ENCODE data around the gene KXD1. TPM values are rescaled to one million over a fixed set of nuclear protein-coding genes. Genes with fewer than 3 reads are reported as not detected.
"Not testable (repeated sequence)": the region's sequence is repeated elsewhere in the genome, so short reads cannot be mapped to it uniquely, and the experiment has no call there.

KXD1 gene
- total and polyA plus RNA-seq, 2 donors, result 42.6 to 81.9 TPM

DNA sequence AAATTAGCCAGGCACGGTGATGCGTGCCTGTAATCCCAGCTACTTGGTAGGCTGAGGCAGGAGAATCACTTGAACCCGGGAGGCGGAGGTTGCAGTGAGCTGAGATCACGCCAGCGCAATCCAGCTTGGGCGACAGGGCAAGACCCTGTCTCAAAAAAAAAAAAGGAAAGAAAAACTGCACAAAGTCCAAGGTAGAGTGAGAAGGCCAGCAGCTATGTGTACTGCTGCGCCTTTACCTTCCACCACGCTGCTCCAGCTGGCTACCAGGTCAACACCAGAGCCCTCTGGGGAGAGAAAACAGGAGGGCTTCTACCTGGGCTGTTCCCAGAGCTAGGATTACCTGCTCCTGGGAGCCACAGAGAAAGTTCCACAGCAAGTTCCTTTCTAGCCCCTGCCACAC is 39.0 kb upstream of the KXD1 start:
- Histone ChIP-seq H3K27ac (ENCODE audit: low read depth in 1 of 2, low read length in 1 of 2) (no peak overlapping the region), H3K4me3 (ENCODE audit: low read length in 2 of 2) (no peak overlapping the region), H3K4me1 (ENCODE audit: control insufficient read depth in 2 of 2, insufficient read depth in 2 of 2, low read length in 2 of 2) (peaks cover 3 to 30% of the 10 kb centered on the region in 2 donors), H3K27me3 (ENCODE audit: control insufficient read depth in 2 of 2, insufficient read depth in 1 of 2, low read length in 1 of 2) (no peaks in the 10 kb centered on the region), H3K36me3 (ENCODE audit: control insufficient read depth in 2 of 2, insufficient read depth in 2 of 2, low read length in 1 of 2) (peaks cover 0 to 8% of the 10 kb centered on the region in 2 donors), H3K9me3 (ENCODE audit: control insufficient read depth in 2 of 2, insufficient read depth in 1 of 2, low read length in 1 of 2) (no peaks in the 10 kb centered on the region)
- DNase-seq (ENCODE audit: low read depth in 6 of 9, low spot score in 9 of 9), result no peak
- WGBS, result 98% methylated on average over 9 of the region's 9 CpGs

GRCh38 chr19:18519962-18520847 is 37.5 kb upstream of the KXD1 start:
- H3K36me3 ChIP-seq (ENCODE audit: control insufficient read depth in 2 of 2, insufficient read depth in 2 of 2, low read length in 1 of 2), result peaks cover 0 to 3% of the 10 kb centered on the region in 2 donors
- peaks cover 3 to 25% of the 10 kb centered on the region in 2 donors for H3K4me1 ChIP-seq (ENCODE audit: control insufficient read depth in 2 of 2, insufficient read depth in 2 of 2, low read length in 2 of 2)
- peak in 4 of 9 donors; percentile 54 to 81 (median 58) for DNase-seq (ENCODE audit: low read depth in 6 of 9, low spot score in 9 of 9)
- WGBS, result 19% methylated on average over 22 of the region's 22 CpGs
- no peaks in the 10 kb centered on the region for H3K9me3 ChIP-seq (ENCODE audit: control insufficient read depth in 2 of 2, insufficient read depth in 1 of 2, low read length in 1 of 2)
- H3K27me3 ChIP-seq (ENCODE audit: control insufficient read depth in 2 of 2, insufficient read depth in 1 of 2, low read length in 1 of 2), result no peaks in the 10 kb centered on the region
- H3K27ac ChIP-seq (ENCODE audit: low read depth in 1 of 2, low read length in 1 of 2), result peak overlapping the region; percentile 87 to 92
- peak overlapping the region; percentile 74 to 87 for H3K4me3 ChIP-seq (ENCODE audit: low read length in 2 of 2)

DNA sequence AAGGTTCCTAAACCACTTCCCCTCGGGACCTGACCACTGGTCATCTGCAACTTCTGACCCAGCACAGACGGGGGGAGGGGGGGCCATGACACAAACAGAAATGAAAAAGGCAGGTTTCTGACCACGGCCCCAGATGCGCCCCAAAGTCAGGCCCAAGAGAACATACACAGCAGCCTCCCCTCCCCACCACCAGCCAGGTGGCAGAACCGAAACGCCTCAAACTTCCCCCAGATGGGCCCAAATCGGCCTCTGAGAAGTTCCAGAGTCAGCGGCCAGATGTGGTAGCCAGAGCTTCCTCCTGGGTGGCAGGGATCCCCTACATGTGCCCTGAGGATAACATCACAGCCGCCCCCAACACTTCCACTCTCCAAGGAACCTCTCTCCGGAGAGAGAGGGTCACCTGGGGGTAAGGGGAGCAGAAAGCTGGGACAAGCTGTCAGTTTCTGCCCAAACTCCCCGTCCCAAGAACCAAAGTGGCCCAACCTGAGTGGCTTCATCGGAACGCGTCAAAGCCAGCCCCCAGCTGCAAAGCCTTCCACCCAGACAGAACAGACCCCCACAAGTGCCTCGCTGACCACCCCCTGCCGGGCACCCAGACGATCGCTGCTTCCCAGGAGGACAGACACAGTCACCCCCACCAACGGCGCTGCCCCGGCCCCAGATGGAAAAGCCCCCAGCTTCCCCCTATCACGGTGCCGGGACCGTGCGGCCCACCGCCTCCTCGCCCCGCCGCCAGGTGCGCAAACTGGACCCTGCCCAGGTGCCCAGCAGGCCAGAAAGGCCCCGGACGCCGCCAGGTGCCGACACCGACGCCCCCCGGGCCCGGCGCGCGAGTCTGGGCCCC is 36.6 kb upstream of the KXD1 start:
- WGBS, result under 1% methylated on average over 41 of the region's 41 CpGs
- Histone ChIP-seq H3K9me3 (ENCODE audit: control insufficient read depth in 2 of 2, insufficient read depth in 1 of 2, low read length in 1 of 2) (no peaks in the 10 kb centered on the region), H3K4me1 (ENCODE audit: control insufficient read depth in 2 of 2, insufficient read depth in 2 of 2, low read length in 2 of 2) (peaks cover 3 to 23% of the 10 kb centered on the region in 2 donors), H3K36me3 (ENCODE audit: control insufficient read depth in 2 of 2, insufficient read depth in 2 of 2, low read length in 1 of 2) (no peaks in the 10 kb centered on the region), H3K27me3 (ENCODE audit: control insufficient read depth in 2 of 2, insufficient read depth in 1 of 2, low read length in 1 of 2) (no peaks in the 10 kb centered on the region), H3K4me3 (ENCODE audit: low read length in 2 of 2) (peak overlapping the region; percentile 74 to 87), H3K27ac (ENCODE audit: low read depth in 1 of 2, low read length in 1 of 2) (peak overlapping the region; percentile 87 to 92)
- peak in 2 of 9 donors; percentile 26 to 52 for DNase-seq (ENCODE audit: low read depth in 6 of 9, low spot score in 9 of 9)

DNA sequence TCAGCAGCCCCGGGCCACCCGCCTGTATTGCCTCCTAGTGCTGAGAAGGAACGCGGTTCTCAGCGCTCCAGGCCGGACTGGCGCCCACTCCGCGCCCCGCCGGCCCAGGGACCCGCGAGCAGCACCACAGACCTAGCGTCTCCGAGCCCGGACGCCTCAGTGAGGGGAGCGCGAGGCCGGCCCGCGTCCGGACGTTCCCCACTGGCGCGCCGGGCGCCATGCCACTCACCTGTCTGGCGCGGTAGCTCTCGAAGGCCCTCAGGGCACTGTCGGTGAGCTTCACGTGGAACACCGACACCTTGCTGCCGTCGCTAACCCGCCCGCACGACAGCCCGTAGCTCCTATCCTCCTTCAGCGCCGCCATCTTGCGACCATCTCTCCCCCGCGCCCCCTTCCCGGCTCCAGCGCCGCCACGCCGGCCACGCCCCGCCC is 36.0 kb upstream of the KXD1 start, which contains the start of gene ELL:
Gene ELL, minus strand, starts transcription at position 379 of the 432 bp plus-strand sequence. Its CDS starts 15 bp downstream, at position 364.
- peaks cover 3 to 19% of the 10 kb centered on the region in 2 donors for H3K4me1 ChIP-seq (ENCODE audit: control insufficient read depth in 2 of 2, insufficient read depth in 2 of 2, low read length in 2 of 2)
- WGBS, result under 1% methylated on average over 52 of the region's 52 CpGs
- H3K27ac ChIP-seq (ENCODE audit: low read depth in 1 of 2, low read length in 1 of 2), result peak within 1 kb of the TSS; percentile 87 to 92

DNA sequence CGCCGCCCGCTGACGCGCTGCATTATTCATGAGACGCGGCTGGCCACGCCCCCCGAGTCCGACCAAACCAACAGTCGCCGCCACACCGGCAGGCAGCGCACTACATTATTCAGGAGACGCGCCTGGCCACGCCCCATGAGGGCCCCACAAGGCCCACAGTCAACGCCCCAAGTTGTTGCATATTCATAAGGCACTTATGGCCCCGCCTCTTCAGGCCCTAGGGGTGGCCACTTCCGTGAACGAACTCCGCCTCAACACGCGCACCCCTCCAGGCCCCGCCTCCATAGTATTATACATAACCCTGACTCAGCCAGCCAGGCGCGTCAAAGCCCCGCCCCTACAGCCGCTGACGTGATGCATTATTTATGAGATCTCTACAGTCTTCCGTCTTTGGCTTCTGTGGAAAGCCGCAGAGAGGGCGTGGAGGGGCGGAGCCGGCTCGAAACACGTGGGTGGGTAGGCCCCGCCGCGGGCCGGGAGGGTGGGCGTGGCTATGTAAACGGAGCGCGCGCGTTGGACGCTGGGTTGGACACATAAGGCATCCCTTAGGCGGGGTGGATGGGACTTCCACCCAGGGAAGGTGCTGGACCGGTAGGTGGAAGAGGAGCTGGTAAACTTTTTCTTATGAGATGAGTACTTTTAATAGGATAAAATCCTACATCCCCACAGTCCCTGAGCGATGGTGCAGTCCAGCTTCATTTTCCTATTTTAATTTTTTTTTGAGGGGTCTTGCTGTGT is 35.4 kb upstream of the KXD1 start:
- peak overlapping the region; percentile 17 to 74 for H3K4me3 ChIP-seq (ENCODE audit: low read length in 2 of 2)
- DNase-seq (ENCODE audit: low read depth in 6 of 9, low spot score in 9 of 9), result peak; percentile 99 to 100 (median 100)
- peaks cover 3 to 19% of the 10 kb centered on the region in 2 donors for H3K4me1 ChIP-seq (ENCODE audit: control insufficient read depth in 2 of 2, insufficient read depth in 2 of 2, low read length in 2 of 2)
- no peaks in the 10 kb centered on the region for H3K9me3 ChIP-seq (ENCODE audit: control insufficient read depth in 2 of 2, insufficient read depth in 1 of 2, low read length in 1 of 2)
- 2% methylated on average over 51 of the region's 51 CpGs for whole genome bisulfite sequencing
- no peaks in the 10 kb centered on the region for H3K27me3 ChIP-seq (ENCODE audit: control insufficient read depth in 2 of 2, insufficient read depth in 1 of 2, low read length in 1 of 2)
- peak overlapping the region; percentile 79 to 84 for H3K27ac ChIP-seq (ENCODE audit: low read depth in 1 of 2, low read length in 1 of 2)
- no peaks in the 10 kb centered on the region for H3K36me3 ChIP-seq (ENCODE audit: control insufficient read depth in 2 of 2, insufficient read depth in 2 of 2, low read length in 1 of 2)

More for the DNA sequence above, 36.0 kb upstream of the KXD1 start, which contains the start of gene ELL:
- Histone ChIP-seq H3K9me3 (ENCODE audit: control insufficient read depth in 2 of 2, insufficient read depth in 1 of 2, low read length in 1 of 2) (no peaks in the 10 kb centered on the region), H3K36me3 (ENCODE audit: control insufficient read depth in 2 of 2, insufficient read depth in 2 of 2, low read length in 1 of 2) (no peaks in the 10 kb centered on the region), H3K27me3 (ENCODE audit: control insufficient read depth in 2 of 2, insufficient read depth in 1 of 2, low read length in 1 of 2) (no peaks in the 10 kb centered on the region), H3K4me3 (ENCODE audit: low read length in 2 of 2) (peak within 1 kb of the TSS; percentile 74 to 87)
- DNase-seq (ENCODE audit: low read depth in 6 of 9, low spot score in 9 of 9), result no peak

DNA sequence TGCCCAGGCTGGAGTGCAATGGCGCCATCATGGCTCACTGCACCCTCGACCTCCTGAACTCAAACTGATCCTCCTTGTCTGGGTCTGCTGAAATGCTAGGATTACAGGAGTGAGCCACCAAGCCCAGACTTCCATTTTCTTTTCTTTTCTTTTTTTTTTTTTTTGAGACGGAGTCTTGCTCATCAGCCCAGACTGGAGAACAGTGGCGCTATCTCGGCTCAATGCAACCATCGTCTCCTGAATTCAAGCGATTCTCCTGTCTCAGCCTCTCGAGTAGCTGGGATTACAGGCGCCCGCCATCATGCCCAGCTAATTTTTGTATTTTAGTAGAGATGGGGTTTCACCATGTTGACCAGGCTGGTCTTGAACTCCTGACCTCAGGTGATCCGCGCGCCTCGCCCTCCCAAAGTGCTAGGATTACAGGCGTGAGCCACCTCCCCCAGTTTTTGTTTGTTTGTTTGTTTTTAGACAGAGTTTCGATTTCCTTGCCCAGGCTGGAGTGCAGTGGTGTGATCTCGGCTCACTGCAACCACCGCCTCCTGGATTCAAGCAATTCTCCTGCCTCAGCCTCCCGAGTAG is 34.7 kb upstream of the KXD1 start:
- Histone ChIP-seq H3K4me3 (ENCODE audit: low read length in 2 of 2) (peak overlapping the region; percentile 17 to 25), H3K27ac (ENCODE audit: low read depth in 1 of 2, low read length in 1 of 2) (peak overlapping the region; percentile 79 to 84), H3K4me1 (ENCODE audit: control insufficient read depth in 2 of 2, insufficient read depth in 2 of 2, low read length in 2 of 2) (peaks cover 3 to 19% of the 10 kb centered on the region in 2 donors)
- not testable (repeated sequence) for H3K9me3 ChIP-seq (ENCODE audit: control insufficient read depth in 2 of 2, insufficient read depth in 1 of 2, low read length in 1 of 2); DNase-seq (ENCODE audit: low read depth in 6 of 9, low spot score in 9 of 9); H3K27me3 ChIP-seq (ENCODE audit: control insufficient read depth in 2 of 2, insufficient read depth in 1 of 2, low read length in 1 of 2); H3K36me3 ChIP-seq (ENCODE audit: control insufficient read depth in 2 of 2, insufficient read depth in 2 of 2, low read length in 1 of 2)
- 83% methylated on average over 19 of the region's 19 CpGs for WGBS

GRCh38 chr19:18523841-18524240 is 33.8 kb upstream of the KXD1 start:
- no peak for DNase-seq (ENCODE audit: low read depth in 6 of 9, low spot score in 9 of 9)
- WGBS, result 95% methylated on average over 9 of the region's 9 CpGs
- Histone ChIP-seq H3K4me1 (ENCODE audit: control insufficient read depth in 2 of 2, insufficient read depth in 2 of 2, low read length in 2 of 2) (peaks cover 3 to 19% of the 10 kb centered on the region in 2 donors), H3K27ac (ENCODE audit: low read depth in 1 of 2, low read length in 1 of 2) (no peak overlapping the region), H3K27me3 (ENCODE audit: control insufficient read depth in 2 of 2, insufficient read depth in 1 of 2, low read length in 1 of 2) (no peaks in the 10 kb centered on the region), H3K36me3 (ENCODE audit: control insufficient read depth in 2 of 2, insufficient read depth in 2 of 2, low read length in 1 of 2) (no peaks in the 10 kb centered on the region), H3K9me3 (ENCODE audit: control insufficient read depth in 2 of 2, insufficient read depth in 1 of 2, low read length in 1 of 2) (no peaks in the 10 kb centered on the region), H3K4me3 (ENCODE audit: low read length in 2 of 2) (no peak overlapping the region)

GRCh38 chr19:18526316-18526715 is 31.4 kb upstream of the KXD1 start:
- peaks cover 2% of the 10 kb centered on the region in 2 donors for H3K36me3 ChIP-seq (ENCODE audit: control insufficient read depth in 2 of 2, insufficient read depth in 2 of 2, low read length in 1 of 2)
- no peak for DNase-seq (ENCODE audit: low read depth in 6 of 9, low spot score in 9 of 9)
- peaks cover 0 to 5% of the 10 kb centered on the region in 2 donors for H3K4me1 ChIP-seq (ENCODE audit: control insufficient read depth in 2 of 2, insufficient read depth in 2 of 2, low read length in 2 of 2)
- H3K27ac ChIP-seq (ENCODE audit: low read depth in 1 of 2, low read length in 1 of 2), result no peak overlapping the region
- H3K9me3 ChIP-seq (ENCODE audit: control insufficient read depth in 2 of 2, insufficient read depth in 1 of 2, low read length in 1 of 2), result no peaks in the 10 kb centered on the region
- H3K27me3 ChIP-seq (ENCODE audit: control insufficient read depth in 2 of 2, insufficient read depth in 1 of 2, low read length in 1 of 2), result no peaks in the 10 kb centered on the region
- no peak overlapping the region for H3K4me3 ChIP-seq (ENCODE audit: low read length in 2 of 2)
- WGBS, result 99% methylated on average over 9 of the region's 9 CpGs
